Measurements from ENCODE around the gene CAB39.

CAB39 gene

GRCh38 chr2:230711224-230711623, 1.4 kb upstream of the CAB39 start:
- Histone ChIP-seq H3K27me3 (ENCODE audit: control insufficient read depth, insufficient read depth, low read length) (no peaks in the 10 kb centered on the region), H3K36me3 (ENCODE audit: control insufficient read depth, insufficient read depth, low read length) (no peaks in the 10 kb centered on the region), H3K27ac (ENCODE audit: low read length) (no peak overlapping the region), H3K4me3 (ENCODE audit: low read length) (no peak overlapping the region), H3K4me1 (ENCODE audit: control insufficient read depth, insufficient read depth, low read length) (no peaks in the 10 kb centered on the region), H3K9me3 (ENCODE audit: control insufficient read depth, insufficient read depth, low read length) (no peaks in the 10 kb centered on the region)
- no CpG with 5 or more reads among the region's 11 CpGs for WGBS (ENCODE audit: insufficient coverage, insufficient read length)
- no peak for DNase-seq (ENCODE audit: low read depth, low spot score)

GRCh38 chr2:230713331-230714135, 891 bp downstream of the CAB39 start:
- no peaks in the 10 kb centered on the region for H3K36me3 ChIP-seq (ENCODE audit: control insufficient read depth, insufficient read depth, low read length)
- no peak for DNase-seq (ENCODE audit: low read depth, low spot score)

GRCh38 chr2:230714136-230714480, 1.5 kb downstream of the CAB39 start:
- WGBS (ENCODE audit: insufficient coverage, insufficient read length): no CpG with 5 or more reads among the region's 4 CpGs
- Histone ChIP-seq H3K4me3 (ENCODE audit: low read length) (peak overlapping the region; percentile 94; the same call in 1 of the 2 replicates), H3K36me3 (ENCODE audit: control insufficient read depth, insufficient read depth, low read length) (no peaks in the 10 kb centered on the region), H3K4me1 (ENCODE audit: control insufficient read depth, insufficient read depth, low read length) (peaks cover 2% of the 10 kb centered on the region; the same call in 1 of the 2 replicates), H3K9me3 (ENCODE audit: control insufficient read depth, insufficient read depth, low read length) (no peaks in the 10 kb centered on the region), H3K27me3 (ENCODE audit: control insufficient read depth, insufficient read depth, low read length) (no peaks in the 10 kb centered on the region), H3K27ac (ENCODE audit: low read length) (no peak overlapping the region)
- DNase-seq (ENCODE audit: low read depth, low spot score): no peak

More at GRCh38 chr2:230713331-230714135, 891 bp downstream of the CAB39 start:
- Histone ChIP-seq H3K27ac (ENCODE audit: low read length) (no peak overlapping the region), H3K27me3 (ENCODE audit: control insufficient read depth, insufficient read depth, low read length) (no peaks in the 10 kb centered on the region), H3K4me3 (ENCODE audit: low read length) (peak overlapping the region; percentile 94), H3K9me3 (ENCODE audit: control insufficient read depth, insufficient read depth, low read length) (no peaks in the 10 kb centered on the region), H3K4me1 (ENCODE audit: control insufficient read depth, insufficient read depth, low read length) (peaks cover 2% of the 10 kb centered on the region; the same call in 1 of the 2 replicates)
- no CpG with 5 or more reads among the region's 62 CpGs for WGBS (ENCODE audit: insufficient coverage, insufficient read length)

- Histone ChIP-seq H3K9me3 (ENCODE audit: control insufficient read depth, insufficient read depth, low read length) (no peaks in the 10 kb centered on the region), H3K4me1 (ENCODE audit: control insufficient read depth, insufficient read depth, low read length) (peaks cover 2% of the 10 kb centered on the region; the same call in 1 of the 2 replicates), H3K27me3 (ENCODE audit: control insufficient read depth, insufficient read depth, low read length) (no peaks in the 10 kb centered on the region), H3K36me3 (ENCODE audit: control insufficient read depth, insufficient read depth, low read length) (no peaks in the 10 kb centered on the region), H3K27ac (ENCODE audit: low read length) (no peak overlapping the region), H3K4me3 (ENCODE audit: low read length) (no peak overlapping the region)
- no peak for DNase-seq (ENCODE audit: low read depth, low spot score)
- WGBS (ENCODE audit: insufficient coverage, insufficient read length): no CpG with 5 or more reads among the region's 3 CpGs
Measured at GRCh38 chr2:230715201-230715600, 2.6 kb downstream of the CAB39 start.

GRCh38 chr2:230716588-230716987, 3.9 kb downstream of the CAB39 start:
- Histone ChIP-seq H3K4me1 (ENCODE audit: control insufficient read depth, insufficient read depth, low read length) (peaks cover 2% of the 10 kb centered on the region; the same call in 1 of the 2 replicates), H3K36me3 (ENCODE audit: control insufficient read depth, insufficient read depth, low read length) (no peaks in the 10 kb centered on the region), H3K9me3 (ENCODE audit: control insufficient read depth, insufficient read depth, low read length) (no peaks in the 10 kb centered on the region), H3K27me3 (ENCODE audit: control insufficient read depth, insufficient read depth, low read length) (no peaks in the 10 kb centered on the region), H3K27ac (ENCODE audit: low read length) (no peak overlapping the region), H3K4me3 (ENCODE audit: low read length) (no peak overlapping the region)
- DNase-seq (ENCODE audit: low read depth, low spot score): no peak
- WGBS (ENCODE audit: insufficient coverage, insufficient read length): no CpG with 5 or more reads among the region's 4 CpGs

GRCh38 chr2:230717600-230717999, 5.0 kb downstream of the CAB39 start:
- no peaks in the 10 kb centered on the region for H3K36me3 ChIP-seq (ENCODE audit: control insufficient read depth, insufficient read depth, low read length)
- DNase-seq (ENCODE audit: low read depth, low spot score): no peak
- WGBS (ENCODE audit: insufficient coverage, insufficient read length): no CpG with 5 or more reads among the region's 3 CpGs
- no peaks in the 10 kb centered on the region for H3K9me3 ChIP-seq (ENCODE audit: control insufficient read depth, insufficient read depth, low read length)
- peaks cover 2% of the 10 kb centered on the region; the same call in 1 of the 2 replicates for H3K4me1 ChIP-seq (ENCODE audit: control insufficient read depth, insufficient read depth, low read length)
- H3K4me3 ChIP-seq (ENCODE audit: low read length): no peak overlapping the region
- H3K27ac ChIP-seq (ENCODE audit: low read length): no peak overlapping the region
- H3K27me3 ChIP-seq (ENCODE audit: control insufficient read depth, insufficient read depth, low read length): no peaks in the 10 kb centered on the region

GRCh38 chr2:230719340-230719739, 6.7 kb downstream of the CAB39 start:
- Histone ChIP-seq H3K27ac (ENCODE audit: low read length) (no peak overlapping the region), H3K36me3 (ENCODE audit: control insufficient read depth, insufficient read depth, low read length) (no peaks in the 10 kb centered on the region), H3K4me3 (ENCODE audit: low read length) (no peak overlapping the region), H3K9me3 (ENCODE audit: control insufficient read depth, insufficient read depth, low read length) (no peaks in the 10 kb centered on the region), H3K4me1 (ENCODE audit: control insufficient read depth, insufficient read depth, low read length) (peaks cover 2% of the 10 kb centered on the region; the same call in 1 of the 2 replicates), H3K27me3 (ENCODE audit: control insufficient read depth, insufficient read depth, low read length) (no peaks in the 10 kb centered on the region)
- DNase-seq (ENCODE audit: low read depth, low spot score): no peak
- WGBS (ENCODE audit: insufficient coverage, insufficient read length): 100% methylated on average over 1 of the region's 3 CpGs

GRCh38 chr2:230721712-230722111, 9.1 kb downstream of the CAB39 start:
- no CpG with 5 or more reads among the region's 1 CpG for WGBS (ENCODE audit: insufficient coverage, insufficient read length)
- Histone ChIP-seq H3K4me1 (ENCODE audit: control insufficient read depth, insufficient read depth, low read length) (peaks cover 2% of the 10 kb centered on the region; the same call in 1 of the 2 replicates), H3K4me3 (ENCODE audit: low read length) (no peak overlapping the region), H3K27me3 (ENCODE audit: control insufficient read depth, insufficient read depth, low read length) (no peaks in the 10 kb centered on the region), H3K27ac (ENCODE audit: low read length) (no peak overlapping the region), H3K9me3 (ENCODE audit: control insufficient read depth, insufficient read depth, low read length) (no peaks in the 10 kb centered on the region), H3K36me3 (ENCODE audit: control insufficient read depth, insufficient read depth, low read length) (no peaks in the 10 kb centered on the region)
- DNase-seq (ENCODE audit: low read depth, low spot score): no peak

- Histone ChIP-seq H3K9me3 (ENCODE audit: control insufficient read depth, insufficient read depth, low read length) (no peaks in the 10 kb centered on the region), H3K4me3 (ENCODE audit: low read length) (no peak overlapping the region), H3K27ac (ENCODE audit: low read length) (no peak overlapping the region), H3K4me1 (ENCODE audit: control insufficient read depth, insufficient read depth, low read length) (peaks cover 2% of the 10 kb centered on the region; the same call in 1 of the 2 replicates), H3K27me3 (ENCODE audit: control insufficient read depth, insufficient read depth, low read length) (no peaks in the 10 kb centered on the region), H3K36me3 (ENCODE audit: control insufficient read depth, insufficient read depth, low read length) (no peaks in the 10 kb centered on the region)
- WGBS (ENCODE audit: insufficient coverage, insufficient read length): no CpG with 5 or more reads among the region's 4 CpGs
- DNase-seq (ENCODE audit: low read depth, low spot score): no peak
Measured at GRCh38 chr2:230722207-230722885, 9.7 kb downstream of the CAB39 start.

GRCh38 chr2:230723363-230723762, 10.7 kb downstream of the CAB39 start:
- no peaks in the 10 kb centered on the region for H3K4me1 ChIP-seq (ENCODE audit: control insufficient read depth, insufficient read depth, low read length)
- no peaks in the 10 kb centered on the region for H3K9me3 ChIP-seq (ENCODE audit: control insufficient read depth, insufficient read depth, low read length)
- H3K36me3 ChIP-seq (ENCODE audit: control insufficient read depth, insufficient read depth, low read length): no peaks in the 10 kb centered on the region
- H3K27me3 ChIP-seq (ENCODE audit: control insufficient read depth, insufficient read depth, low read length): no peaks in the 10 kb centered on the region
- no peak for DNase-seq (ENCODE audit: low read depth, low spot score)
- WGBS (ENCODE audit: insufficient coverage, insufficient read length): no CpG with 5 or more reads among the region's 2 CpGs
- no peak overlapping the region for H3K4me3 ChIP-seq (ENCODE audit: low read length)
- H3K27ac ChIP-seq (ENCODE audit: low read length): no peak overlapping the region

All from iPS DF 6.9 (cell line).